ENCODE measurements around the gene CRYBA2.

GRCh38 chr2:218953366-218953954 is 39.8 kb downstream of the CRYBA2 start:
- TF ChIP-seq POLR2AphosphoS5 (IDR thresholded peaks at IDR 0.05; ENCODE audit: low read depth, low read length) (no peak), TAF1 (IDR thresholded peaks at IDR 0.05; ENCODE audit: borderline replicate concordance, insufficient read depth, low read length) (no peak), SIN3A (IDR thresholded peaks at IDR 0.05; ENCODE audit: borderline replicate concordance, insufficient read depth, low read length) (no peak), FOXP2 (optimal IDR thresholded peaks at IDR 0.05; ENCODE audit: borderline replicate concordance, extremely low read depth, extremely low read length, insufficient read depth) (no peak)
- TF ChIP-seq, protein P1, sequence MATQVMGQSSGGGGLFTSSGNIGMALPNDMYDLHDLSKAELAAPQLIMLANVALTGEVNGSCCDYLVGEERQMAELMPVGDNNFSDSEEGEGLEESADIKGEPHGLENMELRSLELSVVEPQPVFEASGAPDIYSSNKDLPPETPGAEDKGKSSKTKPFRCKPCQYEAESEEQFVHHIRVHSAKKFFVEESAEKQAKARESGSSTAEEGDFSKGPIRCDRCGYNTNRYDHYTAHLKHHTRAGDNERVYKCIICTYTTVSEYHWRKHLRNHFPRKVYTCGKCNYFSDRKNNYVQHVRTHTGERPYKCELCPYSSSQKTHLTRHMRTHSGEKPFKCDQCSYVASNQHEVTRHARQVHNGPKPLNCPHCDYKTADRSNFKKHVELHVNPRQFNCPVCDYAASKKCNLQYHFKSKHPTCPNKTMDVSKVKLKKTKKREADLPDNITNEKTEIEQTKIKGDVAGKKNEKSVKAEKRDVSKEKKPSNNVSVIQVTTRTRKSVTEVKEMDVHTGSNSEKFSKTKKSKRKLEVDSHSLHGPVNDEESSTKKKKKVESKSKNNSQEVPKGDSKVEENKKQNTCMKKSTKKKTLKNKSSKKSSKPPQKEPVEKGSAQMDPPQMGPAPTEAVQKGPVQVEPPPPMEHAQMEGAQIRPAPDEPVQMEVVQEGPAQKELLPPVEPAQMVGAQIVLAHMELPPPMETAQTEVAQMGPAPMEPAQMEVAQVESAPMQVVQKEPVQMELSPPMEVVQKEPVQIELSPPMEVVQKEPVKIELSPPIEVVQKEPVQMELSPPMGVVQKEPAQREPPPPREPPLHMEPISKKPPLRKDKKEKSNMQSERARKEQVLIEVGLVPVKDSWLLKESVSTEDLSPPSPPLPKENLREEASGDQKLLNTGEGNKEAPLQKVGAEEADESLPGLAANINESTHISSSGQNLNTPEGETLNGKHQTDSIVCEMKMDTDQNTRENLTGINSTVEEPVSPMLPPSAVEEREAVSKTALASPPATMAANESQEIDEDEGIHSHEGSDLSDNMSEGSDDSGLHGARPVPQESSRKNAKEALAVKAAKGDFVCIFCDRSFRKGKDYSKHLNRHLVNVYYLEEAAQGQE (IDR thresholded peaks at IDR 0.05; ENCODE audit: insufficient read depth in 1 of 2, low read depth in 2 of 2, low read length in 2 of 2) = no peak

Data from PFSK-1 (cell line).